HG02840 (cell line): ENCODE results near the gene NXPE4.
"Not testable (repeated sequence)": the region's sequence is repeated elsewhere in the genome, so short reads cannot be mapped to it uniquely, and the experiment has no call there.

Source experiments
- ATAC-seq: cut with Tn5 transposase; IDR thresholded peaks from one replicate; pipeline ENCODE4 v1.9.1; 2021; ENCODE audit warnings: mild to moderate bottlenecking, moderate library complexity, moderate number of reproducible peaks; ENCODE audit not compliant: unreplicated experiment, low FRiP score

NXPE4 gene

GRCh38 chr11:114595571-114595970 lies at the start of gene NXPE4:
TSS of gene NXPE4 (minus strand) at chr11:114595786. CDS start at chr11:114594759, 1,027 bp downstream.
- ATAC-seq, result no peak

DNA sequence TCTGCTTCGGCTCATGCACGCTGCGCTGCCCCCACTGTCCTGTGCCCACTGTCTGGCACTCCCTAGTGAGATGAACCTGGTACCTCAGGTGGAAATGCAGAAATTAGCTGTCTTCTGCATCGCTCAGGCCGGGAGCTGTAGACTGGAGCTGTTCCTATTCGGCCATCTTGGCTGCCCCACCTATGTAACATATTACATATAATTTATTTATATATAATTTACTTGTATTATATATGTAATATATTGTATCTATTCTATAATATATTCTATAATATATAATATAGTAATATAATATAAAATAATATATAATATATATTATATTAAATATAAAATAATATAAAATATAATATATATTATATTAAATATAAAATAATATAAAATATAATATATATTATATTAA lies 43.9 kb upstream of the NXPE4 start:
- not testable (repeated sequence) for ATAC-seq

- ATAC-seq, result not testable (repeated sequence)
These were observed 35.9 kb upstream of the NXPE4 start for GRCh38 chr11:114631445-114631965.

- ATAC-seq, result no peak
These were observed 29.7 kb upstream of the NXPE4 start for GRCh38 chr11:114625294-114625693.

DNA sequence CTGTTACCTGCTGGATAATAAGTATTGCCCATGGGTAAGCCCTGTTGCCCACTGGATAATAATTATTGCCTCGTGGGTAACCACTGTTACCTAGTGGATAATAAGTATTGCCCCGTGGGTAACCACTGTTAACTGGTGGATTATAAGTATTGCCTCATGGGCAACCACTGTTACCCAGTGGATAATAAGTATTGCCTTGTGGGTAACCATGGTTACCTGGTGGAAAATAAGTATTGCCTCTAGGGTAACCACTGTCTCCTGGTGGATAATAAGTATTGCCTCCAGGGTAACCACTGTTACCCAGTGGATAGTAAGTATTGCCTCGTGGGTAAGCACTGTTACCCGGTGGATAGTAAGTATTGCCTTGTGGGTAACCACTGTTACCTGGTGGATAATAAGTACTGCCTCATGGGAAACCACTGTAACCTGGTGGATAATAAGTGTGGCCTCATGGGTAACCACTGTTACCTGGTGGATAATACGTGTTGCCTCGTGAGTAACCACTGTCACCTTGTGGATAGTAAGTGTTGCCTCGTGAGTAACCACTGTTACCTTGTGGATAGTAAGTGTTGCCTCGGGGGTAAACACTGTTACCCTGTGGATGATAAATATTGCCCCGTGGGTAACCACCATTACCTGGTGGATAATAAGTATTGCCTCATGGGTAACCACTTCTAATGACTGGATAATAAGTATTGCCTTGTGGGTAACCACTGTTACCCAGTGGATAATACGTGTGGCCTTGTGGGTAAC lies 29.0 kb upstream of the NXPE4 start:
- ATAC-seq, result no peak

DNA sequence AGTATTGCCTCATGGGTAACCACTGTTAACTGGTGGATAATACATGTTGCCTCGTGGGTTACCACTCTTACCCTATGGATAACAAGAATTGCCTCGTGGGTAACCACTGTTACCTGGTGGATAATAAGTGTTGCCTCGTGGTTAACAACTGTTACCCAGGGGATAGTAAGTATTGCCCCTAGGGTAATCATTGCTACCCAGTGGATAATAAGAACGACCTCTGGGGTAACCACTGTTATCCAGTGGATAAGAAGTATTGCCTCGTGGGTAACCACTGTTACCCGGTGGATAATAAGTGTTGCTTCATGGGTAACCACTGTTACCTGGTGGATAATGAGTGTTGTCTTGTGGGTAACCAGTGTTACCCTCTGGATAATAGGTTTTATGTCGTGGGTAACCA lies 28.1 kb upstream of the NXPE4 start:
- ATAC-seq, result no peak

DNA sequence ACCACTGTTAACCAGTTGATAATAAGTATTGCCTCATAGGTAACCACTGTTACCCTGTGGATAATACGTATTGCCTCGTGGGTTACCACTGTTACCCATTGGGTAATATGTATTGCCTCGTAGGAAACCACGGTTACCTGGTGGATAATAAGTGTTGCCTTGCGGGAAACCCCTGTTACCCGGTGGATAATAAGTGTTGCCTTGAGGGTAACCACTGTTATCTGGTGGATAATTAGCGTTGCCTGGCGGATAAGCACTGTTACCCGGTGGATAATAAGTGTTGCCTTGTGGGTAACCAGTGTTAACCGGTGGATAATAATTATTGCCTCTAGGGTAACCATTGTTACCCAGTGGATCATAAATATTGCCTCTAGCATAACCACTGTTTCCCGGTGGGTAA lies 27.3 kb upstream of the NXPE4 start:
- no peak for ATAC-seq

- ATAC-seq, result no peak
These were observed 26.6 kb upstream of the NXPE4 start for GRCh38 chr11:114621950-114622809.

DNA sequence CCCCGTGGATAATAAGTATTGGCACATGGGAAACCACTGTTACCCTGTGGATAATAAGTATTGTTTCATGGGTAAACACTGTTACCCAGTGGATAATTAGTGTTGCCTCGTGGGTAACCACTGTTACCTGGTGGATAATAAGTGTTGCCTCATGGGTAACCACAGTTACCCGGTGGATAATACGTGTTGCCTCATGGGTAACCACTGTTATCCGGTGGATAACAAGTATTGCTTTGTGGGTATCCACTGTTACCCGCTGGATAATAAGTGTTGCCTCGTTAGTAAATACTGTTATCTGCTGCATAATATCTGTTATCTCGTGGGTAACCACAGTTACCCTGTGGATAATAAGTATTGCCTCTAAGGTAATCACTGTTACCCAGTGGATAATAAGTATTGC lies 25.5 kb upstream of the NXPE4 start:
- ATAC-seq, result no peak

GRCh38 chr11:114619659-114620173 lies 24.1 kb upstream of the NXPE4 start:
- ATAC-seq, result no peak

DNA sequence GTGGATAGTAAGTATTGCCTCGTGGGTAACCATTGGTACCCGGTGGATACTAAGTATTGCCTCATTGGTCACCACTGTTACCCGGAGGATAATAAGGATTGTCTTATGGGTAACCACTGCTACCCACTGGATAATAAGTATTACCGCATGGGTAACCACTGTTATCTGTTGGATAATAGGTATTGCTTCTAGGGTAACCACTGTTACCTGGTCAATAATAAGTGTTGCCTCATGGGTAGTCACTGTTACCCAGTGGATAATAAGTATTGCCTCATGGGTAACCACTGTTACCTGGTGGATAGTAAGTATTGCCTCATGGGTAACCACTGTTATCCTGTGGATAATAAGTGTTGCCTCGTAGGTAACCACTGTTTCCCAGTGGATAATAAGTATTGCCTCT lies 22.6 kb upstream of the NXPE4 start:
- no peak for ATAC-seq

- no peak for ATAC-seq
These were observed 21.9 kb upstream of the NXPE4 start for GRCh38 chr11:114617157-114618124.

DNA sequence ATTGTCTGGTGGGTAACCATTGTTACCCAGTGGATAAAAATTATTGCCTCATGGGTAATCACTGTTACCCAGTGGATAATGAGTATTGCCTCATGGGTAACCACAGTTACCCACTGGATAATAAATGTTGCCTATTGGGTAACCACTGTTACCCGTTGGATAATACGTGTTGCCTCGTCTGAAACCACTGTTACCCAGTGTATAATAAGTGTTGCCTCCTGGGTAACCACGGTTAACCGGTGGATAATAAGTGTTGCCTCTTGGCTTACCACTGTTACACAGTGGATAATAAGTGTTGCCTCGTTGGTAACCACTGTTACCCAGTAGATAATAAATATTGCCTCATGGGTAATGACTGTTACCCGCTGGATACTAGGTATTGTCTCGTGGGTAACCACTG lies 20.9 kb upstream of the NXPE4 start:
- ATAC-seq, result no peak

GRCh38 chr11:114615448-114616361 lies 20.1 kb upstream of the NXPE4 start:
- no peak for ATAC-seq

DNA sequence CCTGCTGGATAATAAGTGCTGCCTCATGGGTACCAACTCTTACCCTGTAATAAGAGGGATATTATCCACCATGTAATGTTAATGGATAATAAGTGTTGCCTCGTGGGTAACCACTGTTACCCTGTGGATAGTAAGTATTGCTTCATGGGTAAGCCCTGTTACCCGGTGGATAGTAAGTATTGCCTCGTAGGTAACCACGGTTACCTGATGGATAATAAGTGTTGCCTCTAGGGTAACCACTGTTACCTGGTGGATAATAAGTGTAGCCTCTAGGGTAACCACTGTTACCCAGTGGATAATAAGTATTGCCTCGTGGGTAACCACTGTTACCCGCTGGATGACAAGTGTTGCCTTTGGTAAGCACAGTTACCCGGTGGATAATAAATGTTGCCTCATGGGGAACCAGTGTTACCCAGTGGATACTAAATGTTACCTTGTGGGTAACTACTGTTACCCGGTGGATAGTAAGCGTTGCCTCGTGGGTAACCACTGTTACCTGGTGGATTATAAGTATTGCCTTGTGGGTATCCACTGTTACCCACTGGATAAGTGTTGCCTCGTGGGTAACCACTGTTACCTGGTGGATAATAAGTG lies 18.6 kb upstream of the NXPE4 start:
- no peak for ATAC-seq

DNA sequence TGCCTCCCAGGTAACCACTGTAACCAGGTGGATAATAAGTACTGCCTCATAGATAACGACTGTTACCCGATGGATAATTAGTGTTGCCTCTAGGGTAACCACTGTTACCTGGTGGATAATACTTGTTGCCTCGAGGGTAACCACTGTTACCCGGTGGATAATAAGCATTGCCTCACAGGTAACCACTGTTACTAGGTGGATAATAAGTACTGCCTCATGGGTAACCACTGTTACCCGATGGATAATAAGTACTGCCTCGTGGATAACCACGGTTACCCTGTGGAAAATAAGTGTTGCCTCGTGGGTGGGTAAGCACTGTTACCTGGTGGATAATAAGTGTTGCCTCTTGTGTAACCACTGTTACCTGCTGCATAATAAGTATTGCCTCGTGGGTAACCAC lies 17.5 kb upstream of the NXPE4 start:
- not testable (repeated sequence) for ATAC-seq

GRCh38 chr11:114612686-114613085 lies 17.1 kb upstream of the NXPE4 start:
- no peak for ATAC-seq

DNA sequence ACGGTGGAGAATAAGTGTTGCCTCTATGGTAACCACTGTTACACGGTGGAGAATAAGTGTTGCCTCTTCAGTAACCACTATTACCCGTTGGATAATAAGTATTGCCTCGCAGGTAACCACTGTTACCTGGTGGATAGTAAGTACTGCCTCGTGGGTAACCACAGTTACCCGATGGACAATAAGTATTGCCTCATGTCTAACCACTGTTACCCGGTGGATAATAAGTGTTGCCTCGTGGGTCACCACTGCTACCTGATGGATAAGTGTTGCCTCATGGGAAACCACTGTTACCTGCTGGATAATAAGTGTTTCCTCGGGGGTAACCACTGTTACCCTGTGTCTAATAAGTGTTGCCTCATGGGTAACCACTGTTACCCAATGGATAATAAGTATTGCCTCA lies 16.6 kb upstream of the NXPE4 start:
- not testable (repeated sequence) for ATAC-seq
